ENCODE results near the gene AFAP1L1.

DNA sequence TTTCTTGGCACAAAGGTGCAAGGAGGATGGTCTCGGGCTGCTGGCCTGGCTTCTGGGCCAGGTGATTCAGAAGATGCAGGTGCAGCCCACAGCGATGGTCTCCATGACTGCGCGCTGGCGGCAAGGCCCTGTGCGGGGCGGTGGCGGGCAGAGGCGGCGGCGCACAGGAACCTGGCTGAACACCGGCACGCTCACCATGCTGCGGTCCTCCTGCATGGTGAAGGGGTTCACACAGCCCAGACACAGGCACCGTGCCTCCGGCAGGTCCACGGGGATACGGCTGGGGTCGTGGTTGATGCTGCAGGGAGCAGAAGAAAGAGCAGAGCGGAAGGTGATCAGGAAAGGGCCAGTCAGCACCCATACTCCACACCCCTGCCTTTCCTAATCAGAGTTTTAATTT is 102.6 kb downstream of the AFAP1L1 start:
- TF ChIP-seq CTCF (IDR thresholded peaks at IDR 0.05; ENCODE audit: extremely low read depth in 1 of 2, insufficient read depth in 1 of 2, low read depth in 1 of 2, low read length in 2 of 2) (no peak), POLR2AphosphoS5 (IDR thresholded peaks at IDR 0.05; ENCODE audit: insufficient read depth, low read depth, low read length) (no peak), POLR2A (IDR thresholded peaks at IDR 0.05; ENCODE audit: low read depth, low read length) (no peak), JUN (IDR thresholded peaks at IDR 0.05; ENCODE audit: borderline replicate concordance, insufficient read depth, insufficient read length, low read depth) (no peak), EZH2 (IDR thresholded peaks at IDR 0.05; ENCODE audit: borderline replicate concordance, low read depth, low read length, severe bottlenecking) (no peak), GATA2 (IDR thresholded peaks at IDR 0.05; ENCODE audit: insufficient read depth, insufficient read length, low read depth, low read length) (no peak)
